ENCODE results near the gene KEAP1.
"Not testable (repeated sequence)": the region's sequence is repeated elsewhere in the genome, so short reads cannot be mapped to it uniquely, and the experiment has no call there.

The KEAP1 gene

GRCh38 chr19:10503002-10503789, at the start of gene KEAP1:
KEAP1 (minus strand) TSS chr19:10503356; CDS start chr19:10500033, 3,323 bp downstream.
- DNase-seq: peak; percentile 58

DNA sequence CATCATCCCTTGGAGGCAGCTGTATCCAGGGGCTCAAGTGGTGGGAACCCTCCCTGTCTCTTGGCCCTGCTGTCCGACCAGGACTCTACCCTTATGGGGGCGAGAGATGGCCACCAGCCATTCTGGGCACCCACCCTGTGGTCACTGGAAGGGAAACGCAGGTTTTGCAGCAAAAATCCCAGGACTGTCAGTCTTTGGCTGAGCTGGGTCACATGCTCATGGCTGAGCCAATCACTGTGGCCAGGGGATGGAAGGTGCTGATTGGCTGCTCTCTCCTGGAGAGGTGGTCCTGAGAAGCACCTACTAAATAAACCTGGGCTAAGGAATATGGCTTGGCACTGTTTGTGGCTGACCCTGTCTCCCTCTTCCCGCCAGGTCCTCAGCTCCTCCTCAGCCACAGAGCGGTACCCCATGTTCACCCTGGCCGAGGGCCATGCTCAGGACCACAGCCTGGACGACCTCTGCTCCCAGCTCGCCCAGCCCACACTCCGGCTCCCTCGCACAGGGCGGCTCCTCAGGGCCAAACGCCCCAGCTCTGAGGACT, 49.4 kb upstream of the KEAP1 start:
- DNase-seq: peak; percentile 62

DNA sequence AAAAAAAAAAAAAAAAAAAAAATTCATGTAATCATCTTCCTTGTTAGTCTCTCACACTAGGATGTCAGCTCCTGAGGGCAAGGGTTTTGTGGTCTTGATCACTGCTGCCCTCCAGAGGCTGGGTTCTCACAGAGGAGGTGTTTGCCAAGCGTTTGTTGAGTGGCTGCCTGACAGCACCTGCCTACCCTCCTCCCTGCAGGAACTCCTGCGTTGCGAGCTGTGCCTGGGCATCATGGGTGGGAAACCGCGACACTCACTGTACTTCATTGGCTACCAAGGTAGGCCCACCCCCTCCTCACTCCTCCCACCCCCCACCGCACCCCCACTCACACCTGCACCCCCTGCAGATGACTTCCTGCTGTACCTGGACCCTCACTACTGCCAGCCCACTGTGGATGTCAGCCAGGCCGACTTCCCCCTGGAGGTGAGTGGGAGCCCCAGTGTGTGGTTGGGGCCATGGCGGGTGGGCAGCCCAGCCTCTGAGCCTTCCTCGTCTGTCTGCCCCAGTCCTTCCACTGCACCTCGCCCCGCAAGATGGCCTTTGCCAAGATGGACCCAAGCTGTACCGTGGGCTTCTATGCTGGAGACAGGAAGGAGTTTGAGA, 48.6 kb upstream of the KEAP1 start:
- peak; percentile 63 for DNase-seq

DNA sequence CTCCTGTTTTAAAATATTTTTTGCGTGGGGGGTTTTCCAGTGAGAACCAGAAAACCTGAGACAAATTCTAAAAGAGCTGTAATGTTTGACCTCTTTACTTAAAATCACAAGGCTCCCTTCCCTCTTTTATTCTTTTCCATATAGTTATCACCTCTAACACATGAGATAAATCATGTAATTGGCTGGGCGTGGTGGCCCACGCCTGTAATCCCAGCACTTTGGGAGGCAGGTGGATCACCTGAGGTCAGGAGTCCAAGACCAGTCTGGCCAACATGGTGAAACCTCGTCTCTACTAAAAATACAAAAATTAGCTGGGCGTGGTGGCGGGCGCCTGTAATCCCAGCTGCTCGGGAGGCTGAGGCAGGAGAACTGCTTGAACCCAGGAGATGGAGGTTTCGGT, 47.9 kb upstream of the KEAP1 start:
- DNase-seq: not testable (repeated sequence)

- DNase-seq: no peak
Observed at GRCh38 chr19:10550336-10550735, 47.2 kb upstream of the KEAP1 start.

DNA sequence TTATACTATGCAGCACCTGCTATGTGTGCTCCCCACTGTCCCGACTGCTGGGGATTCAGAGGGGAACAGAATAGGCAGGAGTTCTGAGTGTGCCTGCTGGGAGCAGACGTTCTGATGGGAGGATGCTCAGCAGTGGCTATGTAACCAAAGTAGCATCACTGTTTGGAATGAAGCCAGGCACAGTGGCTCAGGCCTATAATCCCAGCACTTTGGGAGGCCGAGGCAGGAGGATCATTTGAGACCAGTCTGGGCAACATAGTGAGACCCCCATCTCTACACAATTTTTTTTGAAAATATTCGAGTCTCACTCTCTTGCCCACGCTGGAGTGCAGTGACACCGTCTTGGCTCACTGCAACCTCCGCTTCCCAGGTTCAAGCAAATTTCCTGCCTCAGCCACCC, 46.6 kb upstream of the KEAP1 start:
- no peak for DNase-seq

- no peak for DNase-seq
Observed at GRCh38 chr19:10548746-10549276, 45.7 kb upstream of the KEAP1 start.

DNA sequence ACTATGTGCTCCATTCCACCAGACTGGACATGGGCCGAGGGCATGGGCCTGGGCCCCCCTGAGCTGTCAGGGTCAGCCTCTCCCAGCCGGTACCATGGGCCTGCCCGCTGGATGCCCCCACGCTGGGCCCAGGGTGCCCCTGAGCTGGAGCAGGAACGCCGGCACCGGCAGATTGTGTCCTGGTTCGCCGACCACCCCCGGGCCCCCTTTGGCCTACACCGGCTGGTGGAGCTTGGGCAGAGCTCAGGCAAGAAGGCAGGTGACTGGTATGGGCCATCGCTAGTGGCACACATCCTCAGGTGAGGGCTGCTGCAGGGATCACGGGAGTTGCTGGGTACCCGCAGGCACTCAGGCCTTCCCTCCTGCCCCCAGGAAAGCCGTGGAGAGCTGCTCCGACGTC, 43.7 kb upstream of the KEAP1 start:
- DNase-seq: no peak

DNA sequence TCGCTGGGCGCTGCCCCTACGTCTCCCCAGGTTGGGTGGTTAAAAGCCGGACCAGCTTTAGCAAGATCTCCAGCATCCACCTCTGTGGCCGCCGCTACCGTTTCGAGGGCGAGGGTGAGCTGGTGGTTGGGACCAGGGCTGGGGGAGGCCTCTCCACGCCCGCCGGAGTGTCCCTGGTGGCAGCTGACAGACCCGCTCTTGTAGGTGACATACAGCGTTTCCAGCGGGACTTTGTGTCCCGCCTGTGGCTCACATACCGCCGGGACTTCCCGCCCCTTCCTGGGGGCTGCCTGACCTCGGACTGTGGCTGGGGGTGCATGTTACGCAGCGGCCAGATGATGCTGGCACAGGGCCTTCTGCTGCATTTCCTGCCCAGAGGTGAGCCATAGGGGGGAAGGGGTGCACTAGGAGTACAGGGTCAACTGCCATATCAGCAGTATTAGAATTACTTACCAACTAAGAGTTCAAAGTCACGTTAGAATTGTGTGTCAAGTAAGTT, 41.6 kb upstream of the KEAP1 start:
- no peak for DNase-seq

GRCh38 chr19:10544242-10544752, 41.1 kb upstream of the KEAP1 start:
- DNase-seq: peak; percentile 48

- DNase-seq: peak; percentile 86
Observed at GRCh38 chr19:10543420-10544241, 40.5 kb upstream of the KEAP1 start, which contains the start of gene ATG4D. ATG4D (plus strand) TSS chr19:10543904; CDS start chr19:10544091, 187 bp downstream.

GRCh38 chr19:10543059-10543419, 39.9 kb upstream of the KEAP1 start:
- no peak for DNase-seq

DNA sequence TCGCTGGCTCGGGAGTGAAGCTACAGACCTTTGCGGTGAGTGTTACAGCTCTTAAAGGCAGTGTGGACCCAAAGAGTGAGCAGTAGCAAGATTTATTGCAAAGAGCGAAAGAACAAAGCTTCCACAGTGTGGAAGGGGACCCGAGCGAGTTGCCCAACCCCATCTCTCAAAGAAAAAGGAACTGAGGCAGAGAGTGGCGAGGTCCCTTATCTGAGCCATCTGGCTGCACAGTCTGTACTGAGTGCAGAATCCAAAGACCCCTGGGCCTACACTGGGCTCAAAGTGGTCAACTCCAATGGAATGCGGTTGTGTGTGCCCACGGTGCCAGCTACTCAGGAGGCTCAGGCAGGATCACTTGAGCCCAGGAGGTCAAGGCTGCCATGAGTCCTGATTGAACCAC, 35.9 kb upstream of the KEAP1 start:
- DNase-seq: not testable (repeated sequence)

DNA sequence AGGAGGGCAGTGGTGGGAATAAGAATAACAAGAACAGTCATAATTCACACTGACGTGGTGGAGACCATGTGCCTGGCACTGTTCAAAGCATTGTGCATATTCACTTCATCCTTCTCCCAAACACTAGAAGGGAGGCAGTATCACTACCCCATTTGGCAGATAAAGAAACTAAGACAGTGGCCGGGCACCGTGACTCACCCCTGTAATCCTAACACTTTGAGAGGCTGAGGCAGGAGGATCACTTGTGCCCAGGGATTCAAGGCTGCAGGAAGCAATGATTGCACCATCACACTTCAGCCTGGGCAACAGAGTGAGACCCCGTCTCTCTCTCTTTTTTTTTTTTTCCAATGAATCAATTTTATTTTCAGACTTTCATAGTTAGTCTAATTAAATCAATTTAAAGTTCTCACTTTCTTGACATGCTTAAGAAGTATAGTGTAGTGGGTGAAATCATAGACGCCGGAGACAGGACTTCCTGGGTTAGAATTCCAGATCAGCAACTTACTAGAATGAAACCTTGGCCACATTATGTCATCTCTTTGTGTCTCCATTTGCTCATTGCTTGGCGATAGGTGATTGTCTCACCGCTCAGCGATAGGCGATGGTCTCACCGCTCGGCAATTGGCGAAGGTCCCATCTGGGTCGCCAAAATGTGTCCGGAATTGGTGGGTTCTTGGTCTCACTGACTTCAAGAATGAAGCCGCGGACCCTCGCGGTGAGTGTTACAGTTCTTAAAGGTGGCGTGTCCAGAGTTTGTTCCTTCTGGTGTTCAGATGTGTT, 35.2 kb upstream of the KEAP1 start:
- no peak for DNase-seq

DNA sequence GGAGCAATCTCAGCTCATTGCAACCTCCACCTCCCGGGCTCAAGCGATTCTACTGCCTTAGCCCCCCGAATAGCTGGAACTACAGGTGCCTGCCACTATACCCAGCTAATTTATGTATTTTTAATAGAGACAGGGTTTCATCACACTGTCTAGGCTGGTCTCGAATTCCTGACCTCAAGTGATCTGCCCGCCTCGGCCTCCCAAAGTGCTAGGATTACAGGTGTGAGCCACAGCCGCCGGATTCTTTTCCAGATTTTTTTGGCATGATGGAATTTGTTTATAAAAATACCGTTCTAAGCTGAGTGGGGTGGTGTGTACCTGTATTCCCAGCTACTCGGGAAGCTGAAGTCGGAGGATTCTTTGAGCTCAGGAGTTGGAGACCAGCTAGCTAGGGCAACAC, 34.5 kb upstream of the KEAP1 start:
- DNase-seq: no peak

GRCh38 chr19:10535613-10536012, 32.5 kb upstream of the KEAP1 start:
- DNase-seq: no peak

GRCh38 chr19:10533646-10534386, 30.7 kb upstream of the KEAP1 start:
- DNase-seq: no peak

DNA sequence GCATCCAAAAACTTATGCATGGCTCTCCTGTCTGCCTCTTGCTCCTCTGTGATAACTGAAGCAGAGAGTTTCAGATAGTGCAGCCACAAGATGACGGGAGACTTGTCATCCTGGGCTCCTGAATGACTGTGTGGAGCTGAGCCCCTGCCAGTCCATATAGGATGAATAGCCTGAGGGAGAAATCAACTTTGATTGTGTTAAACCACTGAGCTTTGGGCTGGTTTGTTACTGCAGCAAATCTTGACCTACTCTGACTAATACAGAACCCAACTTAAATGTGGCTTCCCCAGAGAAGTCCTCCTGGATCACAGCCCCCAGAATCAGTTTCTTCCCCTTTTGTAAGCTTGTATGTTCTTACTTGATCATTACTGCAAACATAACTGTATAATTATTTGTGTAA, 29.3 kb upstream of the KEAP1 start:
- no peak for DNase-seq

- DNase-seq: not testable (repeated sequence)
Observed at GRCh38 chr19:10526887-10527286, 23.7 kb upstream of the KEAP1 start.

DNA sequence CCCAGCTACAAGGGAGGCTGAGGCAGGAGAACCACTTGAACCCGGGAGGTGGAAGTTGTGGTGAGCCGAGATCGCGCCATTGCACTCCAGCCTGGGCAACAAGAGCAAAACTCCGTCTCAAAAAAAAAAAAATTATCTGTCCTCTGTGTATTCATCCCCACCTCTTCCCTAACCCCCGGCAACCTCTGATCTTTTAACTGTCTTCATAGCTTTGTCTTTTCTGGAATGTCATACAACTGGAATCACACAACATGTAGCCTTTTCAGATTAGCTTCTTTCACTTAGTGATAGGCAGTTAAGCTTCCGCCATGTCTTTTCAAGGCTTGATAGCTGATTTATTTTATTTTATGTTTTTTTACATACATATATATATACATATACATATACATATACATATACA, 22.5 kb upstream of the KEAP1 start:
- DNase-seq: no peak

DNA sequence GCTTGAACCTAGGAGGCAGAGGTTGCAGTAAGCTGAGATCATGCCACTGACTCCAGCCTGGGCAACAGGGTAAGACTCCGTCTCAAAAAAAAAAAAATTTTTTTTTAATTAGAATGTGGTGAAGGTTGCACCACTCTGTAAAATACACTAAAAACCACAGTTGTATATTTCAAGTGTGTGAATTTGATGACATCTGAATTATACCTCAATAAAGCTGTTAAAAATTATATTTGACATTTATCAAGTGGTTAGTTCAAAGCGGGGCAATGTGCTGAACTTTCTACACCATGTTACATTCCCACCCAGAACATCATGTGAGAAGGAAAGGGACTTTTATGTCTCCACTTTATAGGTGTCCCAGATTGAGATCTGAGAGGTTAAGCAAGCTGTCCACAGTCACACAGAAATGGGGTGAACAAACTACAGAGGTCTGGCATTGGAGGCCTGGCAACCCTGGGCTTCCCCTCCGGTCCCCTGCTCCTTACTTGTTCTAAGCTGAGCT, 20.0 kb upstream of the KEAP1 start:
- no peak for DNase-seq

Data from stimulated activated CD4-positive, alpha-beta T cell treated with anti-CD3 and anti-CD28 coated beads, Interleukin-15, amount 100 ng/mL, for 24 hours (primary cell).